Mucosa of gallbladder (tissue), 1 donor: ENCODE results near the gene MPHOSPH6. TPM values are rescaled to one million over a fixed set of nuclear protein-coding genes. Genes with fewer than 3 reads are reported as not detected.
A peak's percentile ranks its signal among the peaks of the same experiment; 100 is the strongest.

Source experiments
- DNase-seq: peaks from one replicate; pipeline ENCODE4 v3.0.0-alpha.2; 2020; ENCODE audit warnings: low spot score
- total RNA-seq: library from RNA; stranded (reverse); gene quantifications from one replicate; pipeline ENCODE4 v1.2.1, GENCODE V29; 2021
- donor health status: DM: no; HTN: no; CAD: no.

The MPHOSPH6 gene
- total RNA-seq, 1 donor from 2014 or later: 14.4 TPM

DNA sequence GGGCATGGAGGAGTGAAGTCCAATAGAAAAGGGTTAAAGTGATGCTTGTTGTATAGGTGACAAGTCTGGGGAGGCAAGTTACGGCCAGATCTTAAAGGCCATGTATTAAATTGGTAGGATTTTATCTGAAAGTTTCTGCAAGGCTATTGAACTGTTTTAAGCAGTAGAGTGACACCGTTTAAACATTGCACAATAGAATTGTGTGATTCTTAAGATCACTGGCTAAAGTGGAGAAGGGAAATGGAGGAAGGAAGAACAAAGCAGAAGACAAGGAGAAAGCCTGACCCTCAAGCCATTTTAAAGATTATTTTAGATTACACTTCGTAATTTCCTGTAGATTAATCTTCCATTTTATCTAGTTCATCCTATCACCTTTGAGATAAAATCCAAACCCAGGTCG, 5.6 kb upstream of the MPHOSPH6 start:
- no peak for DNase-seq

DNA sequence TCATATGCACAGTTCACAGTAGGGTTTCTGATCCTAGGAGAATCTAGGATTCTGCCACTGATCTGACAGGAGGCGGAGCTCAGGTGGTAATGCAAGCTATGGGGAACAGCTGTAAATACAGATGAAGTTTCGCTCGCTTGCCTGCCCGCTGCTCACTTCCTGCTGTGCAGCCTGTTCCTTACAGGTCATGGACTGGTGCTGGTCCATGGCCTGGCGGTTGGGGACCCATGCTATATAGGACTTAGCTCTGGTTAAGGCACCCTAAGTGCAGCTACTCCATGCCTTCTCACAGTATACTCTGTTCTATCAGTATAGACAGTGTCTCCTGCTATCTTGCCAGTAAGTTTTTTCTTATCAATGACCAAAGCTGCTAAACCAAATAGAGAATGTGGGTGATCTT, 2.4 kb downstream of the MPHOSPH6 start:
- DNase-seq: no peak

DNA sequence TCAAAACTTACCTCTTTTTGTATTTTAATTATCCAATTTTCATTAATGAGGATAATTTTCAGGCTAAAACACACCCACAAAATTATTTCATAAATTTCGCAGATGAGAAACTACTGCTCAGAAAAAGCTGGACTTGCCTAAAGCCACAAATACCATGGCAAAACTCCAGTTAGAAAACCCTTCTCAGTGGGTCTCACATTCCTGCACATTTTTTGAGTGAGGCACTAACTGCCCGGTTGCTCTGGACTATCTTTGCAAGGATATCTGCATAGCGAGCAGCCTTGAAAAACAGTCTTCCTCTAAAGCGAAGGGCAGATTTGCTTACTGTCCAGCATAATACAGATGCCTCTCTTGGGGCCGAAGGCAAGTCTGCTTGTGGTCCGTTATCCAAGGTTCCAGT, 9.8 kb downstream of the MPHOSPH6 start:
- no peak for DNase-seq

- DNase-seq: no peak
These were observed 12.2 kb downstream of the MPHOSPH6 start for GRCh38 chr16:82157836-82158235.

- DNase-seq: no peak
These were observed 12.6 kb downstream of the MPHOSPH6 start for GRCh38 chr16:82157534-82157812.

DNA sequence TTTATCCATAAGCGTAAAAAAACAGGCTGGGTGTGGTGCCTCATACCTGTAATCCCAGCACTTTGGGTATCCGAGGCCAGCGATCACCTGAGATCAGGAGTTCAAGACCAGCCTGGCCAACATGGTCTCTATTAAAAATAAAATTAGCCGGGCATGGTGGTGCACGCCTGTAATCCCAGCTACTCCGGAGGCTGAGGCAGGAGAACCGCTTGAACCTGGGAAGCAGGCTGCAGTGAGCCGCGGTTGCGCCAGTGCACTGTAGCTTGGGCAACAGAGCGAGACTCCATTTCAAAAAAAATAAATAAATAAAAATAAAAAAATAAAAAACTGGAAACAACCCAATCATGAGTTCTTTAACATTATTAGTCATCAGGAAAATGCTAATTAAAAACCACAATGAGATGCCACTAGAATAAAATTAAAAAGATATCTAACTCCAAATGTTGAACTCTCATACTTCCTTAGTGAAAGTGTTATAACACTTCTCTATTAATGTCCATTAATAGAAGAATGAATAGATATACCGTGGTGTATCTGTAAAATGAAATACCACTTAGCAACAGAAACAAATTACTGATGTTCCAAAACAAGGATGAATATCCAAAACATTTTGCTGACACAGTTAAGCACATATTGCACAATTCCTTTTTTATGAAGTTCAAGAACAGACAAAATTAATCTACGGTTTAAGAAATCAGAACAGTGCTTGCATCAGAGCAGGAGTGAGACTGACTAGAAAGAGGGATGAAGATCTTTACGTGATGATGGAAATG, 13.1 kb downstream of the MPHOSPH6 start:
- no peak for DNase-seq

- no peak for DNase-seq
These were observed 17.3 kb downstream of the MPHOSPH6 start for GRCh38 chr16:82152641-82153112.

- DNase-seq: no peak
These were observed 17.8 kb downstream of the MPHOSPH6 start for GRCh38 chr16:82152196-82152595.

DNA sequence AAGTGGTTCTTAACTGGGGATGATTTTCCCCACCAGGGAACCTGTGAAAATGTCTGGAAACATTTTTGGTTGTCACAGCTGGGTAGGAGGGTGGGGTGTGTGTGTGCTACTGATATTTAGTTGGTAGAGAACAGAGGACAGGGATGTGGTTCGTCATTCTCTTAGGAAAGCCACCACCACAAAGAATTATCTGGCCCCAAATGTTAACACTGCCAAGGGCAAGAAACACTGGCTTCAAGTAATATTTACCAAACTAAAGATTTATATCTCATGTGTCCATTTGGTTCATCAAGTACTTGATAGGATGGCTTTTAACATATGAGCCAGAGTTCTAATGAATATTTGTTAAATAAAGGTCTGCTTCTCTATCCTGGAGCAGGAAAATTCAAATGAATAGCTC, 19.5 kb downstream of the MPHOSPH6 start:
- no peak for DNase-seq

GRCh38 chr16:82149536-82149935, 20.5 kb downstream of the MPHOSPH6 start:
- DNase-seq: no peak

DNA sequence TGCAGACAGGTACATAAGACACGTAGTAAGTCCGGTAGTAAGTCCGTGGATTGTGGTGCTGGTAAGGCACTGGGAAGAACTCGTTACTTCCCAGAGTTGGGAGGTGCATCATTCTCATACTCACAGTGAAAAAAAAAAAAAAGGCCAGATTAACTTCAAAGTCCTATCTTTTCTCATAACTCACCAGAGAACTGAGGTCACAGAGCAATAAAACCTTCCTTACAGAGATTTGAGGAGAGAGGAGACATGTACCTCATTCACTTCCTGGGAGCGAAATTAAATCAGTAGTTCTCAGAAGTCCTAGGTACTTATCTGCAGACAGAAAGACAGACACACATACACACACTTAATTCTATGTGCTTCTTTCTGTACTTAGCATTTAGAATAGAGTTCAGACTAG, 22.5 kb downstream of the MPHOSPH6 start:
- DNase-seq: no peak

DNA sequence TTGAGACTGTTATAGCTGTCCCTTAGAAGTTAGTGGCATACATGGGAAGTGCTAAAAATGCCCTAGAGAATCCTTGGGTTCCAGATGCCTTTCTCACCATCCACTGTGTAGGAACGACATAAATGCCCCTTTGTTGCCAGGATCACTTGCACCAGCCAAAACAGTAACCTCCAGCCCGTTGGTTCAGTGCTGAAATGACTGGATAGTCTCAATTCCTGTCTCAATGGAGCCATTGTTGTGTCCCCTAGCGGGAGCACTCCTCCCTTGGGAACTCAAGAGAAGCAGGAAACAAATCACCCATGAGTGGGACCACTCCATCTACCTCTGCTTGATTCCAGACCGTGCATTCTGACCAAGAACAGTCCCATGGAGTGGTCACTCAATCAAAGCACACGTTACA, 23.1 kb downstream of the MPHOSPH6 start:
- DNase-seq: no peak

DNA sequence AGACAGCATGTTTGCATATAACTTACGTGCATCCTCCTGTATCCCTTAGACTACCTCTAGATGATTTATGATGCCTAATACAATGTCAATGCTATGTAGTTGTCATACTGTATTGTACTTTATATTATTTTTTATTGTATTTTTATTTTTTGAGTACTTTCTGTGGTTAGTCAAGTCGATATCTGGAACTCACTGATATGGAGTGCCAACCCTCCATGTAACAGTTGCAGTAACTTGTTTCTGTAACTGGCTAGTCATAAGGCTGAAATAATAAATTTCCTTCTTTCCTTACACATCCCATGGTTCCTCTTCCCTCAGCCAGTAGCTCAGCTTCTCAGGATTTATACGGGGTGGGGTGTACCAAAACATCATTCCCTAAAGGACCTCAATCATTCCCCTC, 23.5 kb downstream of the MPHOSPH6 start:
- no peak for DNase-seq

DNA sequence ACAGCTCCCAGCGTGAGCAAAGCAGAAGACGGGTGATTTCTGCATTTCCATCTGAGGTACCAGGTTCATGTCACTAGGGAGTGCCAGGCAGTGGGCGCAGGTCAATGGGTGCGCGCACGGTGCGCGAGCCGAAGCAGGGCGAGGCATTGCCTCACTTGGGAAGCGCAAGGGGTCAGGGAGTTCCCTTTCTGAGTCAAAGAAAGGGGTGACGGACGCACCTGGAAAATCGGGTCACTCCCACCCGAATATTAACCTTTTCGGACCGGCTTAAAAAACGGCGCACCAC, 30.8 kb downstream of the MPHOSPH6 start:
- peak; percentile 12 for DNase-seq

- peak; percentile 14 for DNase-seq
These were observed 31.3 kb downstream of the MPHOSPH6 start for GRCh38 chr16:82138478-82139285.

- no peak for DNase-seq
These were observed 32.2 kb downstream of the MPHOSPH6 start for GRCh38 chr16:82137822-82138167.

GRCh38 chr16:82136956-82137821, 32.8 kb downstream of the MPHOSPH6 start:
- DNase-seq: no peak

- DNase-seq: peak; percentile 12
These were observed 34.2 kb downstream of the MPHOSPH6 start for GRCh38 chr16:82135844-82136243.

DNA sequence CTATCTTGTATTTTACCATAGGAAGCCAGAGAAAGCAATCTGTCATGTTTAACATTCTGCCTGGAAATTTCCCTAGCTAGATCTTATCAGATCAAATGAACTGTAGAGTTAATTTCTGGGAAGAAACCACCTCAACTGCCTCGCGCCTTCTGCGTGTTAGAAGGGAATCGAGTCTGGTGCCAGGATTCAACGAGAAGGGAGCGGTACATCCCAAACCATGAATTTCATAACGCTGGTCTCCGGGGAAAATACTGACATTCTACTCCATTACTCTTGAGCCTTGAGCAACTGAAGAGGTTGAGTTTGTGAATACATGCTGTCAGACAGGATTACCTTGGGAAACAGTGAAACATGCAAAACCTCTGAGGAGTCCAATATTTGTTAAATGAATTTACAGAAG, 35.2 kb downstream of the MPHOSPH6 start:
- DNase-seq: no peak

- DNase-seq: no peak
These were observed 36.2 kb downstream of the MPHOSPH6 start for GRCh38 chr16:82133798-82134197.

DNA sequence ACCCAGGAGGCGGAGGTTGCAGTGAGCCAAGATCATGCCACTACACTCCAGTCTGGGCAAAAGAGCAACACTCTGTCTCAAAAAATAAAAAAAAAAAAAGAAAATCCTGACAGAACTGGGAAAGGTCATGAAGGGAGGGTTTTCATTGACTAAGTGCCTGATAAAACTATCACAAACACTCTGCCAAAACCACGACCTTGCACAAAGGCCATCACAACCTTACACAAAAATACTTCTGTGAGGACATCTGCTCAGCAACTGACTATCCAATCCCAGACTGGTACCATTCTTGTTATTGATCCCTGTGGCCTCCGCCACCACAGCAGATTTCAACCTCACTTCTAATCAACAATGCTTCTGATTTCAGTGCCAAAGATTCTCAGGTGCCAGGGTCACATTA, 40.1 kb downstream of the MPHOSPH6 start:
- no peak for DNase-seq

GRCh38 chr16:82124651-82125050, 45.4 kb downstream of the MPHOSPH6 start:
- no peak for DNase-seq

DNA sequence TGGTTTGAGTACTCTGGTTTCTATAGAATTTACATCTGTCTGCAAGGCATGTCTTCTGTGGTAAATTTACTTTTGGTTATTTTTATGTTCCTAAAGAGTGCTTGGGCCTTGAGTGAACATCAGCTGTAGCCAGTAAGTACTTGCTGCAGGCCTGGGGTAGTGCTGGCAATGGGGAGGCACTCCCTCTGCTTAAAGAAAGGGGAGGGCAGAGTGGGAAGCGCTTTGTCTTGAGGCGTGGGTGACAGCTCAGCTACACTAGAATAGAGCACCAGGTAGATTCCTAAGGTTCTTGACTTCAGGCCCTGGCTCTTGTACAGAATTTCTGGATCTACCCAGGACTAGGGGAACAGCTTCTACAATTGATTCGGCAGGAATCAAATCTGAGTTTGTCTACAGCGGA, 50.6 kb downstream of the MPHOSPH6 start:
- no peak for DNase-seq
